Astrocyte (in vitro differentiated cells and primary cell): Measurements from ENCODE around the gene BAZ1A. TPM values are rescaled to one million over a fixed set of nuclear protein-coding genes. Genes with fewer than 3 reads are reported as not detected.

Experiments used
- DNase-seq: peaks from one replicate; pipeline ENCODE4 v3.0.0-alpha.2; 2010; ENCODE audit warnings: low read depth
- FAIRE-seq: peaks from 2 replicates; lab custom pipeline; 2011; peaks lifted over from hg19 to GRCh38; lab: Jason Lieb, UNC
- H2AFZ ChIP-seq: 2 replicates; pipeline ENCODE4 v1.6.0; 2012; ENCODE audit warnings: low read depth, low read length, inconsistent platforms
- H3K27ac ChIP-seq: 2 replicates; pipeline ENCODE4 v1.5.1; 2011; ENCODE audit warnings: low read depth, low read length, inconsistent platforms
- H3K27me3 ChIP-seq: 2 replicates; pipeline ENCODE4 v1.6.0; 2011; ENCODE audit warnings: low read length, inconsistent platforms; ENCODE audit not compliant: insufficient read depth
- H3K36me3 ChIP-seq: 2 replicates; pipeline ENCODE4 v1.5.1; 2011; ENCODE audit warnings: low read length, inconsistent platforms; ENCODE audit not compliant: insufficient read depth
- H3K4me1 ChIP-seq: 2 replicates; pipeline ENCODE4 v1.5.1; 2011; ENCODE audit warnings: low read length, inconsistent platforms; ENCODE audit not compliant: insufficient read depth
- H3K4me2 ChIP-seq: 2 replicates; pipeline ENCODE4 v1.6.0; 2012; ENCODE audit warnings: low read length, inconsistent platforms
- H3K4me3 ChIP-seq: 2 replicates; pipeline ENCODE4 v1.5.1; 2011; ENCODE audit warnings: low read depth, mild to moderate bottlenecking, low read length, inconsistent platforms; ENCODE audit not compliant: insufficient read depth
- H3K79me2 ChIP-seq: 2 replicates; pipeline ENCODE4 v1.6.0; 2012; ENCODE audit warnings: mild to moderate bottlenecking, low read length, inconsistent platforms; ENCODE audit not compliant: insufficient read depth
- H3K9ac ChIP-seq: 2 replicates; pipeline ENCODE4 v1.6.0; 2012; ENCODE audit warnings: mild to moderate bottlenecking, low read length, inconsistent platforms
- H3K9me3 ChIP-seq: 2 replicates; pipeline ENCODE4 v1.5.1; 2012; ENCODE audit warnings: low read depth, mild to moderate bottlenecking, low read length, inconsistent platforms; ENCODE audit not compliant: insufficient read depth
- H4K20me1 ChIP-seq: 2 replicates; pipeline ENCODE4 v1.6.0; 2012; ENCODE audit warnings: low read length, inconsistent platforms; ENCODE audit not compliant: insufficient read depth
- H3K27ac Mint-ChIP-seq: one replicate; pipeline ENCODE4 v1.8.0; 2021; ENCODE audit warnings: mild to moderate bottlenecking, mixed read lengths; ENCODE audit not compliant: unreplicated experiment
- H3K27me3 Mint-ChIP-seq: one replicate; pipeline ENCODE4 v1.8.0; 2021; ENCODE audit warnings: low read depth, mixed read lengths; ENCODE audit not compliant: unreplicated experiment
- H3K36me3 Mint-ChIP-seq: one replicate; pipeline ENCODE4 v1.8.0; 2021; ENCODE audit warnings: low read depth, mixed read lengths; ENCODE audit not compliant: unreplicated experiment
- H3K4me1 Mint-ChIP-seq: one replicate; pipeline ENCODE4 v1.8.0; 2021; ENCODE audit warnings: low read depth, mixed read lengths; ENCODE audit not compliant: unreplicated experiment
- H3K4me3 Mint-ChIP-seq: one replicate; pipeline ENCODE4 v1.8.0; 2021; ENCODE audit warnings: mild to moderate bottlenecking, moderate library complexity, mixed read lengths; ENCODE audit not compliant: unreplicated experiment
- H3K9me3 Mint-ChIP-seq: one replicate; pipeline ENCODE4 v1.8.0; 2021; ENCODE audit warnings: mild to moderate bottlenecking, mixed read lengths; ENCODE audit not compliant: unreplicated experiment
- EZH2 ChIP-seq: IDR thresholded peaks from 2 replicates; pipeline ENCODE4 v1.6.1; 2012; ENCODE audit warnings: mild to moderate bottlenecking, low read length, inconsistent platforms; ENCODE audit not compliant: insufficient read depth
- total RNA-seq: library from RNA; stranded (reverse); gene quantifications from 2 replicates; pipeline ENCODE4 v1.2.1, GENCODE V29; 2021
- TF ChIP-seq, protein P1 (sequence below): IDR thresholded peaks from 2 replicates; pipeline ENCODE4 v1.5.1; 2011; ENCODE audit warnings: low read depth, mild to moderate bottlenecking, inconsistent platforms, low read length, moderate library complexity; ENCODE audit not compliant: insufficient read depth

BAZ1A gene
- total RNA-seq, 1 donor from 2014 or later = 36.9 TPM

GRCh38 chr14:34865889-34866574 is 9.1 kb downstream of the BAZ1A start:
- no peaks in the 10 kb centered on the region for H3K9me3 ChIP-seq
- no peak overlapping the region for H3K4me2 ChIP-seq
- TF ChIP-seq EZH2 = no peak
- TF ChIP-seq, protein P1, sequence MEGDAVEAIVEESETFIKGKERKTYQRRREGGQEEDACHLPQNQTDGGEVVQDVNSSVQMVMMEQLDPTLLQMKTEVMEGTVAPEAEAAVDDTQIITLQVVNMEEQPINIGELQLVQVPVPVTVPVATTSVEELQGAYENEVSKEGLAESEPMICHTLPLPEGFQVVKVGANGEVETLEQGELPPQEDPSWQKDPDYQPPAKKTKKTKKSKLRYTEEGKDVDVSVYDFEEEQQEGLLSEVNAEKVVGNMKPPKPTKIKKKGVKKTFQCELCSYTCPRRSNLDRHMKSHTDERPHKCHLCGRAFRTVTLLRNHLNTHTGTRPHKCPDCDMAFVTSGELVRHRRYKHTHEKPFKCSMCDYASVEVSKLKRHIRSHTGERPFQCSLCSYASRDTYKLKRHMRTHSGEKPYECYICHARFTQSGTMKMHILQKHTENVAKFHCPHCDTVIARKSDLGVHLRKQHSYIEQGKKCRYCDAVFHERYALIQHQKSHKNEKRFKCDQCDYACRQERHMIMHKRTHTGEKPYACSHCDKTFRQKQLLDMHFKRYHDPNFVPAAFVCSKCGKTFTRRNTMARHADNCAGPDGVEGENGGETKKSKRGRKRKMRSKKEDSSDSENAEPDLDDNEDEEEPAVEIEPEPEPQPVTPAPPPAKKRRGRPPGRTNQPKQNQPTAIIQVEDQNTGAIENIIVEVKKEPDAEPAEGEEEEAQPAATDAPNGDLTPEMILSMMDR = no peak
- H3K79me2 ChIP-seq = peaks cover 92% of the 10 kb centered on the region
- FAIRE-seq = no peak
- no peak overlapping the region for H3K27ac Mint-ChIP-seq
- peaks cover 1% of the 10 kb centered on the region for H3K4me1 Mint-ChIP-seq
- H3K36me3 Mint-ChIP-seq = peaks cover 14% of the 10 kb centered on the region
- no peak for DNase-seq
- no peaks in the 10 kb centered on the region for H3K9me3 Mint-ChIP-seq
- no peak overlapping the region for H3K4me3 ChIP-seq
- no peak overlapping the region for H3K4me3 Mint-ChIP-seq
- H3K27me3 ChIP-seq = no peaks in the 10 kb centered on the region
- no peak overlapping the region for H2AFZ ChIP-seq
- no peaks in the 10 kb centered on the region for H3K4me1 ChIP-seq
- peaks cover 14% of the 10 kb centered on the region for H3K36me3 ChIP-seq
- no peak overlapping the region for H3K27ac ChIP-seq
- peaks cover 39% of the 10 kb centered on the region for H4K20me1 ChIP-seq
- H3K27me3 Mint-ChIP-seq = no peaks in the 10 kb centered on the region
- H3K9ac ChIP-seq = no peak overlapping the region

GRCh38 chr14:34863844-34864243 is 11.3 kb downstream of the BAZ1A start:
- H3K4me1 Mint-ChIP-seq = peaks cover 1% of the 10 kb centered on the region
- no peaks in the 10 kb centered on the region for H3K9me3 Mint-ChIP-seq
- H3K4me3 Mint-ChIP-seq = no peak overlapping the region
- no peak overlapping the region for H3K9ac ChIP-seq
- H3K27ac Mint-ChIP-seq = no peak overlapping the region
- no peak overlapping the region for H3K27ac ChIP-seq
- TF ChIP-seq, protein P1 = no peak
- TF ChIP-seq EZH2 = no peak
- H3K9me3 ChIP-seq = no peaks in the 10 kb centered on the region
- no peaks in the 10 kb centered on the region for H3K27me3 ChIP-seq
- no peaks in the 10 kb centered on the region for H3K27me3 Mint-ChIP-seq
- no peak overlapping the region for H2AFZ ChIP-seq
- no peak overlapping the region for H3K4me2 ChIP-seq
- no peak overlapping the region for H3K4me3 ChIP-seq
- FAIRE-seq = no peak
- H3K4me1 ChIP-seq = no peaks in the 10 kb centered on the region
- peaks cover 15% of the 10 kb centered on the region for H3K36me3 ChIP-seq
- H4K20me1 ChIP-seq = peaks cover 30% of the 10 kb centered on the region
- H3K79me2 ChIP-seq = peaks cover 89% of the 10 kb centered on the region
- peaks cover 10% of the 10 kb centered on the region for H3K36me3 Mint-ChIP-seq
- DNase-seq = no peak

DNA sequence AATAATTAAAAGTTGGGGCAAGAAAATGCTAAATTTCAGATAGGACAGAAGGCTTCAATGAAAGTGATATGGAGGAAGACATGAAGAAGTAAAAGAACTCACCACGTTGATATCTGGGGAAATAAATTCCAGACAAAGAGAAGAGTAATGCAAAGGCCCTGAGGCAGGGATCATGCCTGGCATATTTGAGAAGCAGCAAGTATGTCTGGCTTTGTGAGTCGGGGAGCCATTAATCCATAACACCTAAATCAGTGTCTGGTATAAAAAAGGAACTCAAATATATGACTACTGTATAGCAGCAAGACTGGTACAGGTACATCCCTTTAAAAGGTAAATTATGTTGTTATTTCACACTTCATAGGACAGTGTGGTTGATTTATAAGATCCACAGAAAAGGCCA is 16.4 kb downstream of the BAZ1A start:
- Histone ChIP-seq H3K27me3 (no peaks in the 10 kb centered on the region), H3K4me1 (no peaks in the 10 kb centered on the region), H3K4me2 (no peak overlapping the region), H3K27ac (no peak overlapping the region), H3K9me3 (no peaks in the 10 kb centered on the region), H2AFZ (no peak overlapping the region), H3K9ac (no peak overlapping the region), H4K20me1 (peaks cover 19% of the 10 kb centered on the region), H3K4me3 (no peak overlapping the region), H3K36me3 (peaks cover 22% of the 10 kb centered on the region), H3K79me2 (peaks cover 73% of the 10 kb centered on the region)
- Mint-ChIP-seq H3K4me1 (peaks cover 5% of the 10 kb centered on the region), H3K27ac (no peak overlapping the region), H3K27me3 (no peaks in the 10 kb centered on the region), H3K9me3 (no peaks in the 10 kb centered on the region), H3K4me3 (no peak overlapping the region), H3K36me3 (peaks cover 12% of the 10 kb centered on the region)
- FAIRE-seq = no peak
- no peak for TF ChIP-seq EZH2
- TF ChIP-seq, protein P1 = no peak
- no peak for DNase-seq
